NB4 (cell line): ENCODE measurements around the gene PRRX2.

ENCODE experiments used
- DNase-seq: peaks from one replicate; pipeline ENCODE4 v3.0.0; 2010; ENCODE audit warnings: low read depth
- H3K4me3 ChIP-seq: one replicate; pipeline ENCODE4 v1.5.1; 2011; ENCODE audit warnings: mild to moderate bottlenecking, low read depth, low read length, moderate library complexity
- CTCF ChIP-seq: IDR thresholded peaks from one replicate; pipeline ENCODE4 v1.5.1; 2012; ENCODE audit warnings: low read depth, low read length
- MAX ChIP-seq: IDR thresholded peaks from 2 replicates; pipeline ENCODE4 v1.6.1; 2011; ENCODE audit warnings: low read depth, low read length
- MYC ChIP-seq: IDR thresholded peaks from 2 replicates; pipeline ENCODE4 v1.6.1; 2011; ENCODE audit warnings: low read depth, low read length
- POLR2A ChIP-seq: IDR thresholded peaks from 2 replicates; pipeline ENCODE4 v1.6.1; 2011; ENCODE audit warnings: mild to moderate bottlenecking; ENCODE audit not compliant: insufficient read length; ENCODE audit errors: extremely low read depth

PRRX2 gene

DNA sequence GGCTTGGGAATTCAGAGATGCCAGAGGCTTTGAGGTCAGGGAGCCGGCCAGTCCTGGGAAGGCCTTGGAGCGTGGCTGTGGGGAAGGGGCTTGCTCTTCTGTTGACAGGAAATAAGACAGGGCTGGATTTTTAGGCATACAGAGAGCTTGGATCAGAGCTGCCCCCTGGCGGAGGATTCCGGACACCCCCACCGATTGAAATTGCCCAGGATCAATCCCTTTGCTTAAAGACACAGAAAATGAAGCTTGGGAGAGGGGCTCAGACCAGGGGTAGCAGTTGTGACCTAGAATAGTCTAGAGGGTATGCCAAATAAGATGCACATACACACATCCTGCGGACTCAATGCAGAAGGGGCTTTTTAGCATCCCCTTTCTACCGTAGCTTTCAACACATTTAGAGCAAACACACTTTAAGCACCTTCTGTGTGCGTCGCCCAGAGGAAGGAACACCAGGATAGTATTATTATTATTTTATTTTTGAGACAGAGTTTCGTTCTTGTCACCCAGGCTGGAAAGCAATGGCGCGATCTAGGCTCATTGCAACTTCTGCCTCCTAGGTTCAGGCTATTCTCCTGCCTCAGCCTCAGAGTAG, 41.2 kb upstream of the PRRX2 start:
- TF ChIP-seq MAX: no peak
- no peak for TF ChIP-seq MYC
- peak; percentile 85 for TF ChIP-seq CTCF
- no peak for TF ChIP-seq POLR2A
- peak; percentile 73 for DNase-seq
- no peak overlapping the region for H3K4me3 ChIP-seq

DNA sequence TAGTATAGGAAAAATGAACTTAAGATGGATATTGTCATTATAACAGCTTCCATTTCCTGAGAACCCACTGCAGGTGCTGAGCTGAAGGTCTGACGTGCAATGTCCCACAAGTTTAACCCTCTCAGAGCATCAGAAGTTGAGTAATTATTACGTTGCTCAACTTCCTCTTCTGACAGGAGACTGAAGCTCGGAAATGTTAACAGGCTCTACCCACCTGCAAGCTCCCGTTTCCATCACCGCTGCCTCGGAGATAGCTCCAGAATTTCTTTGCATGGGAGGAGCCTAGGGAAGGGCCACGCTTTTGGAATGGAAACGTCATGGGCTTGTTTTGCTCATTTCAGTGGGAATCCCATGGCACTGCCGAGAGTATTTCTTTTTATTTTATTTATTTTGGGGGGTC, 40.5 kb upstream of the PRRX2 start:
- peak; percentile 92 for DNase-seq
- peak overlapping the region; percentile 96 for H3K4me3 ChIP-seq
- TF ChIP-seq CTCF (no peak), MYC (peak; percentile 65), POLR2A (peak; percentile 22), MAX (peak; percentile 31; the same call in 1 of the 2 replicates)

DNA sequence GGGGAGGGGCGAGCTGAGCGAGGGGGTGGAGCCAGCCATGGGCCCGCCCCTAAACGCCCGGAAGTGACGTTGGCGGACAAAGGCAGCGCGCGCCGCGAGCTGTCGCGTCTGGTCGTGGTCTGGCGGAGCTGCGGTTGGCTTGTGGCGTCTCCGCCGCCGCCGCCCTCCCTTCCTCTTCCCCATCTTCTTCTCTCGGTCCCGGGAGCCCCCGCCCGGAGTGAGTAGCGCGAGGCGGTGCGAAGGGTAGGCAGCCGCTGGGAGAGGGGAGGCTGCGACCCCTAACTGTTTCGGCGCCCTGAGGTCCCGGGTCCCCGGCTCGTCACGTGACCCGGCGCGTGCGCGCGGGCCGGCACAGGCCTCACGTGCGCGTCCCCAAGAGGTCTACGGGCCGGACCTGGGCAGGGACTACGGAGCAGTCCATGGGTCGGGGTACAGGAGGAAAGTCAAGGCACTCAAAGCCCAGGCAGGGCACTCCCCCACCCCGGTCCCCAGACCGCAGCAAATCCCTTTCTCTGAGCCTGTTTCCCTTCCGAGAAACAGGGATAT, 39.3 kb upstream of the PRRX2 start, which contains the start of gene NTMT1:
Gene NTMT1 (plus strand): TSS at position 85 of the 546 bp plus-strand sequence. CDS start 6,541 bp downstream, outside the sequence.
- TF ChIP-seq CTCF (no peak), MAX (peak; percentile 95), POLR2A (peak; percentile 84), MYC (peak; percentile 85)
- peak within 1 kb of the TSS; percentile 96 for H3K4me3 ChIP-seq
- DNase-seq: peak; percentile 87

GRCh38 chr9:129626625-129627284, 38.7 kb upstream of the PRRX2 start:
- peak; percentile 62 for DNase-seq
- H3K4me3 ChIP-seq: peak overlapping the region; percentile 96
- TF ChIP-seq POLR2A (no peak), MAX (no peak), MYC (no peak; the same call in 1 of the 2 replicates), CTCF (no peak)

GRCh38 chr9:129627556-129628440, 37.6 kb upstream of the PRRX2 start:
- no peak for DNase-seq

More at GRCh38 chr9:129627556-129628440, 37.6 kb upstream of the PRRX2 start:
- no peak for TF ChIP-seq MYC
- TF ChIP-seq POLR2A: no peak
- TF ChIP-seq MAX: no peak
- no peak for TF ChIP-seq CTCF
- H3K4me3 ChIP-seq: peak overlapping the region; percentile 96
